Medulla oblongata (tissue), 1 donor: ENCODE data around the gene MYRF.
A peak's percentile ranks its signal among the peaks of the same experiment; 100 is the strongest.

Experiments used
- DNase-seq: peaks from one replicate; pipeline ENCODE4 v3.0.0-alpha.2; 2015; ENCODE audit errors: extremely low spot score

Gene MYRF

GRCh38 chr11:61757213-61757862 lies 4.9 kb downstream of the MYRF start:
- DNase-seq = no peak

GRCh38 chr11:61760946-61761345 lies 8.5 kb downstream of the MYRF start:
- DNase-seq = peak; percentile 91

- DNase-seq = no peak
These were observed 9.2 kb downstream of the MYRF start for GRCh38 chr11:61761440-61762222.

- no peak for DNase-seq
These were observed 9.8 kb downstream of the MYRF start for GRCh38 chr11:61762223-61762615.

- no peak for DNase-seq
These were observed 10.4 kb downstream of the MYRF start for GRCh38 chr11:61762798-61763197.

- no peak for DNase-seq
These were observed 11.6 kb downstream of the MYRF start for GRCh38 chr11:61763930-61764605.

GRCh38 chr11:61764606-61765260 lies 12.3 kb downstream of the MYRF start:
- no peak for DNase-seq

GRCh38 chr11:61765550-61766253 lies 13.3 kb downstream of the MYRF start:
- no peak for DNase-seq

- DNase-seq = no peak
These were observed 14.0 kb downstream of the MYRF start for GRCh38 chr11:61766353-61766841.

GRCh38 chr11:61768376-61769076 lies 16.1 kb downstream of the MYRF start:
- DNase-seq = no peak

- DNase-seq = no peak
These were observed 16.9 kb downstream of the MYRF start for GRCh38 chr11:61769169-61769920.

GRCh38 chr11:61769946-61770683 lies 17.7 kb downstream of the MYRF start:
- no peak for DNase-seq

GRCh38 chr11:61771195-61771894 lies 18.9 kb downstream of the MYRF start:
- DNase-seq = no peak

GRCh38 chr11:61771985-61772455 lies 19.6 kb downstream of the MYRF start:
- no peak for DNase-seq

GRCh38 chr11:61773356-61773755 lies 20.9 kb downstream of the MYRF start:
- DNase-seq = no peak

GRCh38 chr11:61773809-61774208 lies 21.4 kb downstream of the MYRF start:
- DNase-seq = no peak

GRCh38 chr11:61774411-61774810 lies 22.0 kb downstream of the MYRF start:
- DNase-seq = no peak

- DNase-seq = no peak
These were observed 22.7 kb downstream of the MYRF start for GRCh38 chr11:61775106-61775505.
